Nephron progenitor cell (in vitro differentiated cells): Measurements from ENCODE around the gene RIPK4.
A peak's percentile ranks its signal among the peaks of the same experiment; 100 is the strongest.

Source experiments
- DNase-seq: peaks from one replicate; pipeline ENCODE4 v3.0.0; 2021
- H3K27ac Mint-ChIP-seq: 2 replicates; pipeline ENCODE4 v1.8.0; 2021; ENCODE audit warnings: mild to moderate bottlenecking, moderate library complexity, mixed read lengths
- H3K27me3 Mint-ChIP-seq: 2 replicates; pipeline ENCODE4 v1.8.0; 2021; ENCODE audit warnings: mild to moderate bottlenecking, low read depth, mixed read lengths; ENCODE audit not compliant: poor library complexity
- H3K36me3 Mint-ChIP-seq: 2 replicates; pipeline ENCODE4 v1.8.0; 2021; ENCODE audit warnings: low read depth, mixed read lengths
- H3K4me1 Mint-ChIP-seq: 2 replicates; pipeline ENCODE4 v1.8.0; 2021; ENCODE audit warnings: mixed read lengths
- H3K4me3 Mint-ChIP-seq: 2 replicates; pipeline ENCODE4 v1.8.0; 2021; ENCODE audit warnings: mild to moderate bottlenecking, moderate library complexity, mixed read lengths
- H3K9me3 Mint-ChIP-seq: 2 replicates; pipeline ENCODE4 v1.8.0; 2021; ENCODE audit warnings: mild to moderate bottlenecking, moderate library complexity, mixed read lengths
- TF ChIP-seq, protein P1 (sequence below): fragments of 200-600 bp; sonication (generic); IDR thresholded peaks from 2 replicates; pipeline ENCODE4 v1.5.0; 2021; ENCODE audit warnings: antibody characterized with exemption

The RIPK4 gene

DNA sequence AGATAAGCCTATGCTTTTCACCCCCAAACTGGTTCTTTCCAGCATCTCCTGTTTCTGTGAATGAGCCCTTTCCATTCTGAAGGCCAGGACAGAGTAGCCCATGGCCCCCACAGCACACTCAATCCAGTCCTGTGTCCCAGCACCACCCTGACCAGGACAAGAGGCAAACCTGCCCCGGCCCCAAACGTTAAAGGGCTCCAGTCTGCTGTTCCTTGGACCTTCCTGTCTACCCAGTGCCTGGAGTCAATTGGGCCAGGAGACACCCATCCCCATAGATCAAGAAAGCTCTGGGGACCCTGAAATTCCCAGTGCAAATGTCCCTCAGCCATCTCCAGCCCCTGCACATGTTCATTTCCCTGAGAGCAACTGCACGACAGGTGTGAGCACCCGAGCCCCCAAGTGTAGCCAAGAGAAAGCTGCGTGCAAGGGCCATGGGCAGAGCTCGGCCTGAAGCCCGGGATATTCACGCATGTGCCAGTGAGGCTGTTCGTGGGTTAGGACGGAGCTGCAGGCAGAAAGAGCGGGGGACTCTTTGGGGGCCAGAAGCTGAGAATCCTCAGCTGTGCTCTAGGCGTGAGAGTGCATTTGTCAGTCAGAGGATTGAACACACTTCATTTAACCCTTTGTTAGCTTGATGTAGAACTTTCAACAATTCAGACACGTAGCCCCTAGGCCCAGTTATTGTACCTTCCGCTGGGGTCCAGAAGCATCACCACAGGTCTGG, 4.2 kb upstream of the RIPK4 start:
- no peak for DNase-seq
- Mint-ChIP-seq H3K9me3 (no peaks in the 10 kb centered on the region), H3K27me3 (peaks cover 73% of the 10 kb centered on the region), H3K4me3 (no peak overlapping the region), H3K36me3 (no peaks in the 10 kb centered on the region), H3K4me1 (peaks cover 84% of the 10 kb centered on the region), H3K27ac (no peak overlapping the region)
- TF ChIP-seq, protein P1, sequence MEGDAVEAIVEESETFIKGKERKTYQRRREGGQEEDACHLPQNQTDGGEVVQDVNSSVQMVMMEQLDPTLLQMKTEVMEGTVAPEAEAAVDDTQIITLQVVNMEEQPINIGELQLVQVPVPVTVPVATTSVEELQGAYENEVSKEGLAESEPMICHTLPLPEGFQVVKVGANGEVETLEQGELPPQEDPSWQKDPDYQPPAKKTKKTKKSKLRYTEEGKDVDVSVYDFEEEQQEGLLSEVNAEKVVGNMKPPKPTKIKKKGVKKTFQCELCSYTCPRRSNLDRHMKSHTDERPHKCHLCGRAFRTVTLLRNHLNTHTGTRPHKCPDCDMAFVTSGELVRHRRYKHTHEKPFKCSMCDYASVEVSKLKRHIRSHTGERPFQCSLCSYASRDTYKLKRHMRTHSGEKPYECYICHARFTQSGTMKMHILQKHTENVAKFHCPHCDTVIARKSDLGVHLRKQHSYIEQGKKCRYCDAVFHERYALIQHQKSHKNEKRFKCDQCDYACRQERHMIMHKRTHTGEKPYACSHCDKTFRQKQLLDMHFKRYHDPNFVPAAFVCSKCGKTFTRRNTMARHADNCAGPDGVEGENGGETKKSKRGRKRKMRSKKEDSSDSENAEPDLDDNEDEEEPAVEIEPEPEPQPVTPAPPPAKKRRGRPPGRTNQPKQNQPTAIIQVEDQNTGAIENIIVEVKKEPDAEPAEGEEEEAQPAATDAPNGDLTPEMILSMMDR = no peak

DNA sequence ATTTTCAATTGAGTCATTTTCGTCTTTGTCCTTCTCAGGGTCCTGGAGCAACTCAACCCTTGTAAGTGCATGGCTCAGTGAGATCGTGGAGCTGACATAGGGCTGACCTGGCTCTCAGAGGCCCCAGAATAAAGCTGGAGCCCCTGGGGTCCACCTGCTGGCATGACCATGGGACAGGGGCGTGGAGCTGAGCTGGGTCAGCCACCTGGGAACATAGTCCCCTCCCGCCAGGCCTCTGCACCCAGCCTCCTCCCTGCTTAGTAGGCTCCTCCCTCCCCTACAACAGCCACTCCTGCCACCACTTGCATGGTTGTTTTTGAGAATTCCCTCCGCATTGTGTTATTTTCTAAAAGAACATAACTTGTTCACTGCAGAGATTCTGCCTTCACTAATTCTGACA, 3.1 kb upstream of the RIPK4 start:
- TF ChIP-seq, protein P1 = no peak
- Mint-ChIP-seq H3K27me3 (peaks cover 77% of the 10 kb centered on the region), H3K4me1 (peaks cover 84% of the 10 kb centered on the region), H3K27ac (no peak overlapping the region), H3K9me3 (no peaks in the 10 kb centered on the region), H3K4me3 (no peak overlapping the region), H3K36me3 (no peaks in the 10 kb centered on the region)
- DNase-seq = no peak

DNA sequence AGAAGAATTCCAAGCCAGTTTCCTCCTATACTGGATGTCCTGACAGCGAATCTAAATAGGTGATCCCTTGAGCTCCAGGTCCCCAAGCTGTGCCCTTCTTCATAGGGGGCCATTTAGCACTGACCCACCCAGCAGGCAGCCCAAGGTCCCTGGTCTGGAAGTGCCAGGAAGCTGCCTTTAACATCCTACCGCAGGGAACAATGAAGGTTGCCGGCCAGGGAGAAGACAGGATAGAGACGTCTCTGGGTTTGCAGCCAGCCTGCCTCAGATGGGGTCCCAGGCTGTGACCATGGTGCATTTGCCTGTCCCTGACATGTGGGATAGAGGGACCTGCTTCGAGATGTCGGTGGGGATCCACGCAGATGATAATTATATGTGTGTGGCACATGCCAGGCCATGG, 2.7 kb upstream of the RIPK4 start:
- Mint-ChIP-seq H3K9me3 (no peaks in the 10 kb centered on the region), H3K36me3 (no peaks in the 10 kb centered on the region), H3K4me1 (peaks cover 81% of the 10 kb centered on the region), H3K4me3 (no peak overlapping the region), H3K27me3 (peaks cover 81% of the 10 kb centered on the region), H3K27ac (no peak overlapping the region)
- no peak for DNase-seq
- TF ChIP-seq, protein P1 = no peak

DNA sequence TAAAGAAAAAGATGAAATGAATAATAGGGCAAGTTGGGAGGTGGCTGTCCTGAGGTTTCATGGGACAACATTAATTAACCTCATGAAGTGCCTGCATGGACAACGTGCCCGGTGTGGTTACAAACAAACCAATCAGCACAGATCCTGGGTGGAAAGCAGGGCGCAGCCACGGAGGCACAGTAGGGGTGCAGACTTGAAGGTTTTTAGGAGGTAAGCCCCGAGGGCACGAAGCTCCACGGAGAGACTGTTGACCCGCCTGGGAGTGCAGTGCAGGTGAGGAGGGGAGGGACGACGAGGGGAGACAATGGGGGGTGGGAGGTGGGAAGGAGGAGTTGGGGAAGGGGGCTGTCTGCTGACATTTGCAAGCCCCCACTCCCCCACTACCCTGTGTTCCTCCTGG, 2.3 kb upstream of the RIPK4 start:
- H3K4me3 Mint-ChIP-seq = peak overlapping the region; percentile 81
- H3K27me3 Mint-ChIP-seq = peaks cover 85% of the 10 kb centered on the region
- no peak for DNase-seq

DNA sequence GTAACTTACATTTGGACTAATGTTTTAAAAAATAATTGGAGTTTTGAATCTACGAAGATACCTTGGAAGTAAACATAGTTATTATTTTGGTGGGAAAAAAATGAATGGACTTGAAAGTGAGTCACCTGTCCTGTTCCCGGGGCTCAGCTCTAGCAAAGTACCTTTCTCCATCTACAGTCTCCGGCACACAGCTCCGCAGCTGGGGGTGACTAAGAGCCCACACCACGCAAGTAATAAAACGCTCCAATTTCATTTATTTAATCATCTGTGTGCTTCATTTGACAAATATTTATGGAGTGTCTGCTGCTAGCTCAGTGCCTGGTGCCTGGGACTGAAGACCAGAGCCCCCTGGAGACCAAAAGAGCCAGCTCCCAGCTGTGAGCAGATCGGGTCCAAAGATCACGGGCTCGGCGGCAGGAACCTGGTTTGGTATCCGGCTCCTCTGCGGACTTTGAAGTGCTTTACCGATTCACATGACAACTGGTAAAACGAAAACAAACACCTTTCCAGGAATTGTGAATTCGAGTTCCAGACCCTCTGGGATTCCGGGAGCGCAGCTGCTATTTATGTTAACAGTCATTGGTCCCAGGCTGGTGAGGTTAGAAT, 1.7 kb upstream of the RIPK4 start:
- Mint-ChIP-seq H3K4me1 (peaks cover 78% of the 10 kb centered on the region), H3K9me3 (no peaks in the 10 kb centered on the region), H3K4me3 (peak overlapping the region; percentile 81), H3K27me3 (peaks cover 91% of the 10 kb centered on the region), H3K36me3 (no peaks in the 10 kb centered on the region), H3K27ac (no peak overlapping the region)
- TF ChIP-seq, protein P1 = peak; percentile 14
- DNase-seq = peak; percentile 60

More for the DNA sequence above, 2.3 kb upstream of the RIPK4 start:
- Mint-ChIP-seq H3K9me3 (no peaks in the 10 kb centered on the region), H3K4me1 (peaks cover 77% of the 10 kb centered on the region), H3K27ac (no peak overlapping the region), H3K36me3 (no peaks in the 10 kb centered on the region)
- TF ChIP-seq, protein P1 = no peak
